Calu3 (cell line): Measurements from ENCODE around the gene ZBTB16. TPM values are rescaled to one million over a fixed set of nuclear protein-coding genes. Genes with fewer than 3 reads are reported as not detected.

Experiments
- BruUV-seq: library from RNA; stranded (reverse); fragments of 400-500 nt; replicated peaks from 2 replicates; lab custom pipeline; 2021; lab: Mats Ljungman, UMichigan
- CTCF ChIA-PET: fragments of 300-600 bp; sonication (Branson Sonifier 250); formaldehyde crosslinking; loops from one replicate; lab custom pipeline; 2022; ENCODE audit warnings: antibody characterized with exemption; lab: Charles Lee
- DNase-seq: peaks from one replicate; pipeline ENCODE4 v3.0.0; 2022
- H3K27ac Mint-ChIP-seq: one replicate; pipeline ENCODE4 v1.8.0; 2022; ENCODE audit warnings: mixed read lengths; ENCODE audit not compliant: unreplicated experiment
- H3K27me3 Mint-ChIP-seq: one replicate; pipeline ENCODE4 v1.8.0; 2022; ENCODE audit warnings: mixed read lengths; ENCODE audit not compliant: unreplicated experiment
- H3K36me3 Mint-ChIP-seq: one replicate; pipeline ENCODE4 v1.8.0; 2022; ENCODE audit warnings: mild to moderate bottlenecking, moderate library complexity, mixed read lengths; ENCODE audit not compliant: insufficient read depth, unreplicated experiment
- H3K4me1 Mint-ChIP-seq: one replicate; pipeline ENCODE4 v1.8.0; 2022; ENCODE audit warnings: mild to moderate bottlenecking, low read depth, mixed read lengths; ENCODE audit not compliant: unreplicated experiment
- H3K4me3 Mint-ChIP-seq: one replicate; pipeline ENCODE4 v1.8.0; 2022; ENCODE audit warnings: mild to moderate bottlenecking, low read depth, moderate library complexity, mixed read lengths; ENCODE audit not compliant: unreplicated experiment
- H3K9me3 Mint-ChIP-seq: one replicate; pipeline ENCODE4 v1.8.0; 2022; ENCODE audit warnings: low read depth, mixed read lengths; ENCODE audit not compliant: unreplicated experiment
- CTCF ChIP-seq: fragments of 200-600 bp; IDR thresholded peaks from one replicate; pipeline ENCODE4 v1.8.0; 2022; ENCODE audit warnings: antibody characterized with exemption; ENCODE audit not compliant: unreplicated experiment
- intact Hi-C: fragments of 100-400 bp; cut with micrococcal nuclease; formaldehyde crosslinking; loops from one replicate; pipeline ENCODE4 v1.10.0; 2022; ENCODE audit not compliant: unreplicated experiment
- total RNA-seq: library from RNA; stranded (reverse); gene quantifications from 2 replicates; pipeline ENCODE4 v1.2.3, GENCODE V29; 2022

Gene ZBTB16
- total RNA-seq, 1 experiment from 2014 or later = not detected

- no peak overlapping the region for H3K27ac Mint-ChIP-seq
- no peak for DNase-seq
- no TSS peak for BruUV-seq
- H3K27me3 Mint-ChIP-seq = peaks cover 83% of the 10 kb centered on the region
- no peak overlapping the region for H3K4me3 Mint-ChIP-seq
- intact Hi-C loops = no loop called here
- no peaks in the 10 kb centered on the region for H3K4me1 Mint-ChIP-seq
- no peaks in the 10 kb centered on the region for H3K36me3 Mint-ChIP-seq
- no peaks in the 10 kb centered on the region for H3K9me3 Mint-ChIP-seq
- CTCF ChIA-PET = no interaction called here
- TF ChIP-seq CTCF = no peak
Measured at GRCh38 chr11:114230031-114230704, 170.7 kb downstream of the ZBTB16 start.

DNA sequence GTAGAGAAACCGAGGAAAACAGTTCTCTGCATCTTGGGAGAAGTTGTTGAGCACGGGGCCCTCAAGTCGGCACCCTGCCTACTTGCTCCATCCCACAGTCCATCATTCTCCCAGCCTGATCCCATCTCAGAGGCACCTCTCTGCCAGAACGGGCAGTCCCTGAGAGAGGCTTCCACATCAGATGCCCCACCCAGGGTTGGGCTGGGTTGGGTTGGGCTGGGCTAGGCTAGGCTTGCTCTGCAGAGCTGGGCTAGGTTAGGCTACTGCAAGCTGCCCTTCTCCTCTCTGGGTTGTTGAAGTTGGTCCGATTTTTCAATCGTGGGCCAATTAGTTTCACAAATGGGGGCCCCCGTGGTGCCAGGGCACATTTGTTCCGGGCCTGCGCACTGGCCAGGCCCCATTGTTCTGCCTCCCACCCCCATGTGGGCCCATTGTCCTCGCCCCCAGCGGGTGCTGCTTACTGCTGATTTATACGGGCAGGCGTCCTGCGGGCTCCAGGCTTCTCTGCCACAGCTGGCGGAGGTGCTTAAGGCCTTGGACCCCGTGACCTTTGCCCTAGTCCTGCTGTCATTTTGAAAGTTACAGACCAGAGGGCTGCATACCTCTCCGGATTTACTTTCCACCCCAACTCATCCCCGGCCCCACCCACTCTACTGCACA is 173.0 kb downstream of the ZBTB16 start:
- Mint-ChIP-seq H3K27ac (no peak overlapping the region), H3K9me3 (no peaks in the 10 kb centered on the region), H3K4me3 (no peak overlapping the region), H3K27me3 (peaks cover 83% of the 10 kb centered on the region), H3K36me3 (no peaks in the 10 kb centered on the region), H3K4me1 (no peaks in the 10 kb centered on the region)
- CTCF ChIA-PET = no interaction called here
- TF ChIP-seq CTCF = no peak
- BruUV-seq = no TSS peak
- no peak for DNase-seq
- intact Hi-C loops = no loop called here

DNA sequence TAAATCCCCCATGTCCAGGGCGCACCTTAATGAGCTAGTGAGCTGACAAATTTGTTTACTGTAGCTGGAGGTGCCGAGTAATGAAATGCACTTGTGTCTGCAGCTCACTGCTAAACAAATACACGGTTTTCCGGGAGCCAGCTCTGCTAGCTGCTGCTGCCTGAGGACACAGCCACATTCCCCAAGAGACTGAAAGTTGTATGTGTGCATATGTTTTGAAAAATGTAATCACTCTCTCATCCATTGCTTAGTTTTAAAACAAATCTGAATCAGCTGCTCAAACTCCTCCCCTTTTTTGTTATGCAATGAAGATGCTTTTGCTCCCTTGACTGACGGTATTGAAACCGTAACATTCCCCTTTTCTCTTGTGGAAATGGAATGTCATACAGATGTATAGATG is 174.2 kb downstream of the ZBTB16 start:
- H3K9me3 Mint-ChIP-seq = no peaks in the 10 kb centered on the region
- intact Hi-C loops = no loop called here
- no TSS peak for BruUV-seq
- H3K4me1 Mint-ChIP-seq = no peaks in the 10 kb centered on the region
- DNase-seq = no peak
- H3K27me3 Mint-ChIP-seq = peaks cover 92% of the 10 kb centered on the region
- no peaks in the 10 kb centered on the region for H3K36me3 Mint-ChIP-seq
- CTCF ChIA-PET = interaction anchor here (0.7 kb wide), 1 partner anchor 9 kb away, joined by 5 read pairs; no protein-coding TSS in a partner anchor
- no peak overlapping the region for H3K4me3 Mint-ChIP-seq
- no peak overlapping the region for H3K27ac Mint-ChIP-seq
- no peak for TF ChIP-seq CTCF

DNA sequence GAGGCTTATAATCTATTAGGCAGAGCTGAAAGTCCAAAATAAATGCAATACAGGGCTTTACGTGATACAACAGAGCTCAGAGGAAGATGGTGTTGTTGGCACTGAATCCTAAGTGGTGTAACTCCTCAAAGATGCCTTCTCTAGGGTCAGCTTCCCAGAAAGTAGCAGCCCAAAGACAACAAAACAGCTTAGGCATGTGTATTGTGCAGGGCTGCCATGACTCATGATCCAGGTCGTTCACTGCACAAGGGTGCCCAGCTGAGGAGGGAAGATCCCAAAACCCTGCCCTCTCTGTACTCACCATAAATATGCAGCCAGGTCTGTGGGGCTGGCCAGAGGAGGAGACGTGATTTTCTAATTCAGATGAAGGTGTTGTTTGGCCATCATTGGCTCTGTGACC is 177.3 kb downstream of the ZBTB16 start:
- no peak for TF ChIP-seq CTCF
- CTCF ChIA-PET = no interaction called here
- Mint-ChIP-seq H3K4me1 (no peaks in the 10 kb centered on the region), H3K27me3 (peaks cover 84% of the 10 kb centered on the region), H3K36me3 (no peaks in the 10 kb centered on the region), H3K4me3 (no peak overlapping the region), H3K9me3 (no peaks in the 10 kb centered on the region), H3K27ac (no peak overlapping the region)
- intact Hi-C loops = no loop called here
- BruUV-seq = no TSS peak
- DNase-seq = no peak
